ENCODE data around the gene ZFAND3. TPM values are rescaled to one million over a fixed set of nuclear protein-coding genes. Genes with fewer than 3 reads are reported as not detected.
A peak's percentile ranks its signal among the peaks of the same experiment; 100 is the strongest.

The ZFAND3 gene
- total and polyA plus RNA-seq, 2 of the 4 experiments (the other 2 are of a cell fraction) = 10.9 to 26.7 TPM

- BruUV-seq (replicated peaks) = no TSS peak
- ATAC-seq (ENCODE audit: low read depth) = peak; percentile 39; the same call in 1 of the 2 replicates
- H3K4ac ChIP-seq (ENCODE audit: low read depth, low read length) = no peak overlapping the region
Measured at GRCh38 chr6:37804586-37804985, 14.9 kb upstream of the ZFAND3 start.

More at GRCh38 chr6:37804586-37804985, 14.9 kb upstream of the ZFAND3 start:
- Histone ChIP-seq H2BK5ac (ENCODE audit: low read depth, low read length, poor library complexity, severe bottlenecking) (no peak overlapping the region), H2BK15ac (ENCODE audit: low read depth, low read length) (no peak overlapping the region), H3K27me3 (ENCODE audit: control insufficient read depth, insufficient read depth, low read length) (peaks cover 23% of the 10 kb centered on the region), H3K9me3 (ENCODE audit: control insufficient read depth, insufficient read depth, low read length) (no peaks in the 10 kb centered on the region), H2AK9ac (replicated peaks; ENCODE audit: low read depth, low read length, poor library complexity) (no peak overlapping the region), H3K14ac (replicated peaks; ENCODE audit: low read depth, low read length) (no peak overlapping the region), H3K4me3 (ENCODE audit: insufficient read depth, low read depth, low read length) (no peak overlapping the region), H3K27ac (ENCODE audit: insufficient read depth, low read length) (no peak overlapping the region), H3K4me2 (ENCODE audit: low read depth, low read length) (peak overlapping the region; percentile 36; the same call in 1 of the 2 replicates), H2BK20ac (ENCODE audit: low read depth, low read length) (no peak overlapping the region), H2AFZ (replicated peaks; ENCODE audit: low read length, poor library complexity) (no peak overlapping the region), H3K18ac (ENCODE audit: low read depth, low read length) (no peak overlapping the region), H2AK5ac (ENCODE audit: low read depth, low read length) (no peak overlapping the region), H3K4me1 (ENCODE audit: control insufficient read depth, insufficient read depth, low read length) (peaks cover 3% of the 10 kb centered on the region), H3K9ac (ENCODE audit: low read depth, low read length) (no peak overlapping the region), H4K8ac (ENCODE audit: low read depth in 2 of 2, low read length in 2 of 2) (no peak overlapping the region), H3K9me1 (ENCODE audit: insufficient read depth, low read length) (no peaks in the 10 kb centered on the region), H4K91ac (ENCODE audit: insufficient read depth, low read depth, low read length) (no peak overlapping the region), H2BK120ac (ENCODE audit: low read depth, low read length) (no peak overlapping the region), H3K56ac (ENCODE audit: extremely low read depth, insufficient read depth, low read length) (no peak overlapping the region), H4K5ac (ENCODE audit: low read depth, low read length) (no peak overlapping the region), H4K20me1 (ENCODE audit: insufficient read depth, low read length) (no peaks in the 10 kb centered on the region; the same call in 1 of the 2 replicates), H3K36me3 (ENCODE audit: control insufficient read depth, insufficient read depth, low read length) (no peaks in the 10 kb centered on the region), H3K79me1 (ENCODE audit: low read depth in 1 of 2, low read length in 2 of 2) (no peaks in the 10 kb centered on the region), H3K23ac (ENCODE audit: low read depth, low read length) (no peak overlapping the region)
- ChIA-PET CTCF (no interaction called here), POLR2A (ENCODE audit: unreplicated experiment) (no interaction called here)
- TF ChIP-seq CEBPB (IDR thresholded peaks at IDR 0.05; ENCODE audit: low read depth, low read length) (peak; percentile 29; the same call in 1 of the 2 replicates), BHLHE40 (IDR thresholded peaks at IDR 0.05; ENCODE audit: low read depth, low read length) (no peak)
- in situ Hi-C loops (cut with MboI; ENCODE audit: low sequenced_read_pairs) (no loop called here), dilution Hi-C loops (cut with HindIII; ENCODE audit: low sequenced_read_pairs, unreplicated experiment) (no loop called here), intact Hi-C loops (cut with micrococcal nuclease) (no loop called here)
- DNase-seq = no peak
- WGBS, 2 experiments (ENCODE audit: extremely low coverage in 2 of 2, insufficient read length in 1 of 2) = no CpG with 5 or more reads among the region's 1 CpG

Measured in IMR-90 (cell line).